ENCODE results near the gene HOXA11.

Gene HOXA11

GRCh38 chr7:27194002-27194352, 8.9 kb upstream of the HOXA11 start:
- DNase-seq (ENCODE audit: low read depth in 2 of 2, low spot score in 1 of 2) = no peak

GRCh38 chr7:27193335-27194001, 8.4 kb upstream of the HOXA11 start:
- no peak for DNase-seq (ENCODE audit: low read depth in 2 of 2, low spot score in 1 of 2)

DNA sequence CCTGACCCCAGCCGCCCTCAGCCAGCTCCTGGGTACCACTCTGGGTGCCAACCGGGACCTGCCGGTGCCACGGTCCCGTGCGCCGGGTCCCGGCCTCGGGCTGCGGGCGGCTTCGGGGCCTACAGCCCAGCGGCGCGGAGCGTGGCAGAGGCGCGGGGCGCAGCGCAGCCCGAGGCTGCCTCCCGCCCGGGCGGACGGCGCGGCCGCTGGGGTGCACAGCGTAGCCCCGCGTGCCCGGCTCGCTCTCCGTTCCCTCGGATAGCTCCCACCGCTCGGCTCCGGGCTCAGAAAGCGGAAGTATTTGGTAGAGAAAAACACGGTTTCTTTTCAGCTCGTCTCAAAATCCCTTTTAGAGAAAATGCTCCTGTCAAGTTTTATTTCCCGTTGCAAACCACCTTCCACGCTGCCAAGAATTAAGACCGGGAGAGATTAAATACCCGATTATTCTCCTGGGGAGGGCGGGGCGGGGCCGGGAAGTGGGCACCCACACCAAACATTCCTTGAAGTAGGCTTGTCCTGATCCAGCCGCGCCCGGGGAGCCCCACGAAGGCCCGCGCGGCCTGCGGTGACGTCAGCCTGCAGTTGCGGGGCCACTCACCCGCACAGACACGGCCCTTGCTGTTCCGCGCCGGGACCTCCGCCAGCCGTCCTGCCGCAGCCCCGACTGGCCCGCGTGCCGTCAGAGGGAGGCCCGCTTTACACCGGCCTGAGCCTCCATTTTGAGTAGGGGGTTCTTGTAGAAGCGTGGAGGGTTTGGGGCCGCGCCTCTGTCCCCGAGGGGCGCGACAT, 7.7 kb upstream of the HOXA11 start:
- no peak for DNase-seq (ENCODE audit: low read depth in 2 of 2, low spot score in 1 of 2)

DNA sequence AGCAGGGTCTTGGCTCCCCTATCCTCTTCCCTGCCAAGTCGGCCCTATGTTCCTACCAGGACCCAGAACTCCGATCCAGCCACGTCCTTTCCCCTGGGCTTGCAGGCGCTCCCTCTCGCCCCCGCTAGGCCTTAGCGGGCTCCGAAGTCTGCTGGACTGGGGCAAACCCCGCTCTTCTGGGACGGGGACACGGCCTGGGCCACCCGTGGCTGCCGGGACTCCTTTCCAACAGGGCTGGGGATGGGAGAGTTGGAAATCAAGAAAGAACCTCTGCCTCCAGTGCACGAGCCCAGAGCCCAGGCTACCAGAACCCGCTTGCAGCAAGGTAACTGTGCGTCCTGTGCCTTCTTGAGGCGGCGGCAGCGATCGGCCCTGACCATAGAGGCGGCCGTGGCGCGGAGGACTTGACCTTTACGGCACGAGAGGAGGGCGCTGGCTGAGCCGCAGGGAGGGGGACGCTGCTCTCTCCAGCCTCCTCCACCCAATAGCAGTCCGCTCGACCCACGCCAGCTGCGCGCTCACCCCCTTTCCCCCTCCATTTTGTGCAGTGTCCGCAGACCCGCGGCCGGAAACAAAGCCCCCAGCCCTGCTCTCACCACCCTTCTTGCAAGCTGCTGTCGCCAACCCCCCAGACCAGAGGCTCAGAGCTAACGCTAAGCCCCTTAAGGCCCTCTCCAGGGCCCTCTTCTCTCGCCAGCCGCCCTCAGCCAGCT, 7.0 kb upstream of the HOXA11 start:
- DNase-seq (ENCODE audit: low read depth in 2 of 2, low spot score in 1 of 2) = no peak

DNA sequence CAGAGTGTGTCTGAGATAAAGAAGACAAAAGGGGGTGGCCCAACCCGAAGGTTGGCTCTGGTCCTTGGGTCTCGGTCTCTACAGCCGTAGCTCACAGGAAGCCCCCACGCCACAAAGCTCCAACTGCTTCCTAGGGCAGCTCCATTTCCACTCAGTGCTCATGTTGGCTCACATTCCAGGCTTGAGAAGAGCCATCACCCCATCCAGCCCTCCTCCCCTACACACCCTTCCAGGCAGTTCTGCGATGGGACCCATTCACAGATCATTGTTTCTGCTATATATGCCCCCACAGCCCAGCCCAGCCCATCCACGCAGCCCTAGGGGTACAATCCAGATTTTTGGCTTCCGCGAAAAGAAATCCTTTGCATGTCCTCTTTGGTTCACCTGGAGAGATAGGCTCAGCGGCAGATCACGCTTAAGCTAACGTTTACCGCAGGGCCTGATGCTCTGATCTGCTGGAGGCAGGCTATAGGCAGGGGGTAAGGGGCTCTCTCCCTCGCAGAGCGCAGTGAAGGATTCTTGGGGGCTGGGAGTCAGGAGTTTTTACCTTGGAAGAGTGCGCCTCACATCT, 6.2 kb upstream of the HOXA11 start:
- DNase-seq (ENCODE audit: low read depth in 2 of 2, low spot score in 1 of 2) = no peak

DNA sequence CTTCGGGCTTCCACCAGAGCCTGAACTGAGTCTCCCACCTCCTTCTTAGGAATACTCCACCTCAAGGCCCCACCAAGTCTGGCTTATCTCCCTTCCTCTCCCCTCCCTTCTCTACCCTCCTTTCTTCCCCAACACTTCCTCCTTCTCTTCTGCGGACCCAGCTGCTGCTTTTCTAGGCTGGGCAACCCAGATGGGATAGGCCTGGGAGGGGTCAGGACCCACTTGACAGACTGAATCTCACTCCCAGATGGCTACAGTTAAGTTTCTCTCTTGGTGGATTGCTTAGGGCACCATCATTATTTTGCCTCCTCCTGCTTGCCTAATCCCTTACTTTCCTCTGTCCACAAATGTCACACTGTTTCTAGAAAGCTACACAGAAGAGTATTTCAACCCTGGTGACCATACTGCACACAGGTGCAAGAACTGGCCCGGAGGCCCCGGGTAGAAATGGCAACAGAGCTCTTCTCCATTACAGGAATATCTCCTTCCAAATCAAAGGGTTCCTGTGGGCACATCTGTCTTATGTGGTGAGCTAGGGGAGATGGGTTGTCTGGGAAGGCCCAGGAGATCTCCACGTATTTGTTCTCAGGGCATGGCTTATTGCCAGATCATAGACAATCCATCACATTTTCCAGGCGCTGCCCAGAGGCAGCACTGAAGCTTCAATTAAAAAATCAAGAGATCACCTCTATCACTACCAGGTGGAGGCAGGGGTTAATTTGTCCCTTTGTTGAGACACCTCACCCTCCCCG, 5.1 kb upstream of the HOXA11 start:
- no peak for DNase-seq (ENCODE audit: low read depth in 2 of 2, low spot score in 1 of 2)

DNA sequence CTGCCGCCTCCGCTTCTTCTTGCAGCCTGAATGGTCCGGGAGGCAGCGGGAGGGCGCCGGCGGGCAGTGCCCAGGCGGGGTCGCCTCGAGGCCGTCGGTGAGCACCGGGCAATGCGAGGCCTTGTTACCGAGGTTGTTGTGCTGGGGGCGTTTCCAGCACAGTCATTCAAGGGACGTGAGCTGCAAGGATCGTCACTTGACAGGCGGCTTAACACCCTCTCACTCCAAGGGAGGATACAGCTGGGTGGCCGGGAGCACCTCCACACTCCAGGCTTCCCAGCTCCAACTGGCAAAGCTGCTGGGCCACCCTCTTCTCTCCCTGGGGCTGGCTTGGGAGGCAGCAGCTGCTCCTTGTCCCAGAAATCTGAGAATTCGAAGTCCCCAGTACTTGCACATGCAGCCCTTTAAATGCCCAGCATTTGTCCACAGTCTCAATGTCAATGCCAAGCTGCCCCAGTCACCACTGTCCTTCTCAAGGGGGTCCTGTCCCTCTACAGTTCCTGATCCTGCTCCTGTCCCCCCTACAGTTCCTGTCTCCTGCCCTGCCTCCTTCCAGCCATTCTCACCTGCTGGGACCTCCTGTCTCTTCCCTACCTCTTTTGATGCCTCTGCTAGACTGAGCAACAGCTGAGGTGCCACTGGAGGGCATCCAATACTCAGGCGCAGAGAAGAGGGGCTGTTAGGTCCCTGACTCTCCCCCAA, 4.4 kb upstream of the HOXA11 start:
- DNase-seq (ENCODE audit: low read depth in 2 of 2, low spot score in 1 of 2) = no peak

GRCh38 chr7:27188386-27189294, 3.6 kb upstream of the HOXA11 start:
- no peak for DNase-seq (ENCODE audit: low read depth in 2 of 2, low spot score in 1 of 2)

DNA sequence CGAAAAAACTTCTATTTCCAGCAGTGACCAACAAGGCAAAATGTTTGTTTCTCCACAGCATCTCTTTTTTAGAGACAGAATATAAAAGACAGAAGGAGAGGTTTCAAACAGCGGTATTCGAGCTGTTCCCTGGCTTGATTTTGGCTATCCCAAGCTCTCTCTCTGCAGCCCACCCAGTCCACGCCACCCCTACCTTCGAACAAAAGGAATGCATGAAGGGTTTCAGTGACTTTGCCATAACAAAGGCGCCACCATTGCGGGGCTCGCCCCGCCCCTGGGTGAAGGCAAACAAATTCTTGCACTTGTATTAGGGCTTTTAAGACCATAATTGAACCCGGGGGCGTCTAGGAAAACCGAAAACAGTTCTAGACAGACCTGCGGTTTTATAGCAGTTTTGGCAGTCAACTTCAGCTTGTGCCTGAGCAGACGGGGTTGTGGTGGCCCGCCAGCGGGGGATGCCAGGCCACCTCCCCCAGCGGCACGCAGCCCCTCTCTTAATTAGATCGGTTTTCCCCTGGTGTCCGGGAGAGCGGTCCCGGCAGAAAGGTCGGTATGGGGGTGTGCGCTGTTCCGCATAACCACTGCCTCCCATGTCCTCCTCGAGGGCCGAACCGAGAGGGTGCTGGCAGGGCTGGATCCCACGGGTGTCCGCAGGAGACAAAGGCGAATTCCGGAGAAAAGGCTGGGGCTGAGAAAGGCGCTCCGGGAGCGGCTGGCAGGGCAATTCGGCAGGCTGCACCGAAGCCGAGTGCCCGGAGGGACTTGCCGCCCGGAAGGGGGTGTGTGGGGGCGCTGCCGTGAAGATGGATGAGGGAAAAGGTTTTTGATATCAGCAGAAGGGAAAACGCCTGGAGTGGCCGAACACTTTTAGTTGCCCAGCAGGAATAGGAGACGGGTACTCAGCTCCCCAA, 2.7 kb upstream of the HOXA11 start:
- no peak for DNase-seq (ENCODE audit: low read depth in 2 of 2, low spot score in 1 of 2)

DNA sequence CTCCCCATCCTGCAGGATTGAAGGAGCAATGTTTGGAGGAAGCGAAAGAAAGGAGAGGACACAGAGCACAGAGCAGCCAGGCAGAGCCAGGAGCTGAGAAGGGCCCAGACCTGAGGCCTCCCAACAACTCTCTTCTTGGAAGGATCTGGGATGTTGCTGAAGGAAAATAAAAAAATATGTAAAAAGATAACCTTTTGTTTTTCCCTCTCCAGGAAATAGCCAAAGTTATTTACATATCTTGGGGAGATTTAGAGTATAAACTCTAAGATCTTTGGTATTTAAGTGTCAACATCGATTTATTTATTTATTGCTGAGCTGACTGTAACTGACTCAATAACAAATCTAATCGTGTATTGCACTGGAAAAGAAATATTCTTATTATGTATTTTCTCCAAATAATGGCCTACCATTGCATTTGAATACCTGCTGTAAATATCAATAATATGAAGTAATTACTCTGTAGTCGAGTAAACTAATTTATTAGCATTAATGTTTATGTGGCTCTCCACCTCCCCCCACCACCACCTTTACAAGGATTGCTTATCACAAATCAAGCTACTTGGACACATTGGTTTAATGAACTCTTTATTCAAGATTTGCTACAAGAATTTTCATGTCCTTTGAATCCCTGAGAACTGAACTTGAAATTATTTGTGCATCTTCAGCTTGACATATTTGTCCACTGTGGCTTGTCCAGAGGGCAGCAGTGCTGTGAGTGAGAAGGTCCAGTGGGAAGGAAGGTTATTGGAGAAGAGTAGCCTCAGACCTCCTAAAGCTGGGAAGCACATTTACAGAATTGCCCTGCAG, 1.8 kb upstream of the HOXA11 start:
- DNase-seq (ENCODE audit: low read depth in 2 of 2, low spot score in 1 of 2) = no peak

GRCh38 chr7:27185854-27186667, 1.0 kb upstream of the HOXA11 start:
- no peak for DNase-seq (ENCODE audit: low read depth in 2 of 2, low spot score in 1 of 2)

- DNase-seq (ENCODE audit: low read depth in 2 of 2, low spot score in 1 of 2) = no peak
These were observed 557 bp downstream of the HOXA11 start for GRCh38 chr7:27184337-27185012.

DNA sequence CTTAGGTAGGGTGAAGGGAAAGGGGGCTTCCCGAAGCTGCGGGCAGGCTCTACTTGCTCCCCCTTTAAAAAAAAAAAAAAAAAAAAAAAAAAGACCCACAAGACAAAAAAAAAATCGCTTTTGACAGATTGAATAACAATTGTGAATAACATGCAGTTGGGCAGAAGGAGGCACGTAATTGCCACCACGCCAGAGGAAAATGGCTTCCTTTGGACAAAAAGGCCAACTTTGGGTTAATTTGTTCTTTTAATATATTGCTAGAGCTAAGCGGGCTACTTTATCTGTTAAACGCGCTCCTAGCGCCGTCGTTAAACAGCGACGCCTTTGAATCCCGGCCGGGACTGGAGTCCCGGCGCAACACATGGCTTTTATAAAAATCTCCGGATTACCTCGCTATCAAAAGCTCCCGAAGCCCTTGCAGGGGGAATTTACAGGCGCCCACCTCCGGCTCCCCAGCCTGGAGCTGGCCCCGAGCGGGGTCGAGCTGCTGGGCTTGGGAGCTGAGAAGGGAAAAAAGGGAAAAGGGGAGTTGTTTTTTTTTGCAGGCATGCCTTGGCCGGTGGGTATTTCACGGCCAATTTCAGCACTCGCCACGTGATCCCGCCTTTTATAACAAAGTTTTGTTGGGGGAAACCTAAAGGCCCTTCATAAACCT, 1.2 kb downstream of the HOXA11 start:
- no peak for DNase-seq (ENCODE audit: low read depth in 2 of 2, low spot score in 1 of 2)

DNA sequence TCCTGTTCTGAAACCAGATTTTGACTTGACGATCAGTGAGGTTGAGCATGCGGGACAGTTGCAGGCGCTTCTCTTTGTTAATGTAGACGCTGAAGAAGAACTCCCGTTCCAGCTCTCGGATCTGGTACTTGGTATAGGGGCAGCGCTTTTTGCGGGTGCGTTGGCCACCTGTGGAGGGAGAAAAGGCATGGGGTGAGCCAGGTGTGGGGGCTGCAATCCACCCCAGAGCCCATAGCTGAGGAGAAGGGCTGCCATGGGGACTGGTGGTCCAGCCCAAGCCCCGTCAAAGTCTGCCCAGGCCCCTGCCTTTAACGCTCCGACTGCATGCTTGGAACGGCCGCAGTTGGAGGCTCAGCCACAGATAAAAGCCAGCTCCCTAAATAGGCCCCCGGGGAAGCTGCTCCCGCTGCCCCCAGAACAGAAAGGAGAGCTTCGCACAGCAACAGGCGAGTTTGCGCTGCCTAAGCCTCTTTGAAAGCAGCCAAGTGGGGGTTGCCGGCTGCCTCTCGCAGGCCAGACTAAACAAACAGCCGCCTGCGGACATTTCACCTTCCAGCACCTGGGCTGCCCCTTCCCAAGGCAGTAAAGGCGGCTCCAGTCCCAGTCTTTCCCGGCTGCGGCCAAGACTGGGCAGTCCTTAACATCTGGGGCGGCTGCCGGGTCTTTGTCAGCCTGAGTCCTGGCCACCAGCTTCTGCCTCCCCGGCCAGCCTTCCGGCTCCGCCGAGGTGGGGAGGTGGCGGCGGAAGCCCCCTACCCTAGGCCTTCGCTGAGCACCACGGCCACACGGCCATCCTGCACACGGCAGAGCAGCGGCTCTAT, 2.0 kb downstream of the HOXA11 start:
- no peak for DNase-seq (ENCODE audit: low read depth in 2 of 2, low spot score in 1 of 2)

GRCh38 chr7:27182285-27182841, 2.7 kb downstream of the HOXA11 start:
- DNase-seq (ENCODE audit: low read depth in 2 of 2, low spot score in 1 of 2) = no peak

Data from stimulated activated CD8-positive, alpha-beta memory T cell treated with anti-CD3 and anti-CD28 coated beads, Interleukin-4, amount 100 ng/mL, for 4 hours (primary cell).